Activated CD4-positive, CD25-positive, alpha-beta regulatory T cell treated with anti-CD3 and anti-CD28 coated beads, Interleukin-2, amount 50 U/mL, for 16 hours (primary cell): ENCODE data around the gene ST3GAL5.
"Not testable (repeated sequence)": the region's sequence is repeated elsewhere in the genome, so short reads cannot be mapped to it uniquely, and the experiment has no call there.

Experiments used
- DNase-seq: peaks from one replicate; pipeline ENCODE4 v3.0.0-alpha.2; 2020; ENCODE audit warnings: low read depth, low spot score

ST3GAL5 gene

DNA sequence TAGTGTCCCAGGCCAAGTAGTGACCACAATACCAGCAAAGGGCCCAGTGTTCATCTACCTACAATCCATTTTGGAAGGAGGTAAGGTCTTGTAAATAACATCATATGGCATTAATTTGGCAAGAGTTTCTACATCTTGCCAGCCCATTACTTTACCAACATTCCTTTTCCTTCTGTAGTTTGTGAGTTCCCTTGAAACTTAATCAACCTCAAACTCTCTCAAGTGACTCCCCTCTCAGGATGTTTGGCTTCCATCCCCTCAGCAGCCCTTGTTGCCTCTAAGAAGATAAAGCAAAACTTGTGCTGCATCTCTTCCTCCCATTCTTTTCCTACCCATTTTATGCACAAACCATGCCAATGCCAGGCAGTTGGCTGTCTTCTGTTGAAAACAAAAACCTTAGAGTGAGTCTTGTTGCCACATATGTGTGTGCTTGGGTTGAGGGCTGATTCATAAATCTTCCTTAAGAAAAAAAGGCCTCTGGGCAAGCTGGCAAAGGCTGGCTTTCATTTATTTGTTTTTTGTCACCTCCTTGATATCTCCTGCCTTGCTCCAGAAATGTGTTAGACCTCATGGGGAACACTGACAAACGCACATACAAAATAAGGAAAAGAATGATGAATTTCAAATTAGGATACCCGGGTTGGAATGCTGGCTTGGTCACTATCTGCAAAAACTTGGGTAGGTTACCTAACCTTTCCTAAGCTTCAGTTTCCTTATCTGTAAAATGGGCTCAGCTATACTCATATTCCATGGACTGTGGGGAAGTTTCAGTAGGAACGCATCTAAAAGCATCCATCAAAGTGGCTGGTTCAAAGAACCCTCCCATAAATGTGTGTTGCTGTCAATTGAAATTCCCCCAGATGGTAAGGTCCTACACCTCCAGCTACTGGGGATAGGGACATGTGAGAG, 29.4 kb upstream of the ST3GAL5 start:
- no peak for DNase-seq

- no peak for DNase-seq
Observed at GRCh38 chr2:85915606-85916303, 27.0 kb upstream of the ST3GAL5 start.

DNA sequence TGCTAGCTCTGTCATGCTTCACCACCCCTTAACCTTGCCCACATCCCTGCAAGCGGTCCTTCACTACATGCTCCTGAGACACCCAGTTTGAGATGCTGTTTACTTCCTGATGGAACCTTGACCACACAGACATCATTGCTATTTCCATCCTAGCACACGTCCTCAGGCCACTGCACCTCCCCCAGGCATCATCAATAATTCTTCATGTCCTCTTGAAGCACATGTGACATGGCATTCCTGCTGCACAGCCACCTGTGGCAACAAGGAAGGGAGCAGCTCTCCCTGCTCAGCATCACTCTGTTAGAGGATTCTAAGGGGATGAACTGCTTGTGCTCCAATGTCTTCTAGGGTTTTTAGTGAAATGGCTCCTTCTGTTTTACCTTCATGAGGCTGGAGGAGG, 26.1 kb upstream of the ST3GAL5 start:
- no peak for DNase-seq

DNA sequence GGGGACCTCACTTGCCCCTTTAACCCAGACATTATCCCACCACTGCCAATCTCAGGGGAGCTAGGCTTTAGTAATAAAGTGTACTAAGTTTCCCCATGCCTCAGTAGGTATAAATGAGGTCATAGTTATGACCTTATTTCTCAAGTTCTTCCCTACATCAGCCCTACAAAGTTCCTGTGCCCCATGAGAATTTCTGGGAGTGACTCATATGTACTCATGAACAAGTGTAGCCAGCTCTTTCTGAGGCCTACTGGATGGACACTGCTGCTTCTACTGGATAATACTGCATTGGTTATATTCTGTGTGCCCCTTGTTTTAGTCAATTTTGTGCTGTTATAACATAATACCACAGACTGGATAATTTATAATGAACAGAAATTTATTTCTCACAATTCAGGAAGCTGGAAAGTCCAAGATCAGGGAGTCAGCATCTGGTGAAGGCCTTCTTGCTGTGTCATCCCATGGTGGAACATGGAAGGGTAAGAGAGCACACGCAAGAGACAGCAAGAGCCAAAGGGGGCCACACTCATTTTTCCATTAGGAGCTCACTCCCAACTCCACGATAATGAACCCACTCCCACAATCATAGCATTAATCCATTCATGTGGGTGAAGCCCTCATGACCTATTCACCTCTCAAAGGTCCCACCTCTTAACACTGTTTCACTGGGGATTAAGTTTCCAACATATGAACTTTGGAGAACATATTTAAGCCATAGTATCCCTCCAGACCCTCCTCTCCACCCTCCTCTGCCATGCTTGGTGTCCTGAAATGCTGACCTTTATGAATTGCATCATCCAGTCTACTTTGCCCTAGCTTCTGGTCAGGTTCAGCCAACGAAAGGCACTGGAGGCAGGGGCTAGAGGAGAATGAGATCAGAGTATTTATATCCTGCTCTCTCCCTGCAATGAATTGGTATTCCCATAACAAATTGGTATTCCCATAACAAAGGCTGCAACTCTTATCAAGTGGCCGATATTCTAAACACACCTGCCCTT, 25.4 kb upstream of the ST3GAL5 start:
- no peak for DNase-seq

- DNase-seq: no peak
Observed at GRCh38 chr2:85911814-85912692, 23.3 kb upstream of the ST3GAL5 start.

GRCh38 chr2:85911097-85911496, 22.3 kb upstream of the ST3GAL5 start:
- DNase-seq: no peak

- no peak for DNase-seq
Observed at GRCh38 chr2:85909005-85909404, 20.2 kb upstream of the ST3GAL5 start.

- no peak for DNase-seq
Observed at GRCh38 chr2:85908506-85908905, 19.7 kb upstream of the ST3GAL5 start.

DNA sequence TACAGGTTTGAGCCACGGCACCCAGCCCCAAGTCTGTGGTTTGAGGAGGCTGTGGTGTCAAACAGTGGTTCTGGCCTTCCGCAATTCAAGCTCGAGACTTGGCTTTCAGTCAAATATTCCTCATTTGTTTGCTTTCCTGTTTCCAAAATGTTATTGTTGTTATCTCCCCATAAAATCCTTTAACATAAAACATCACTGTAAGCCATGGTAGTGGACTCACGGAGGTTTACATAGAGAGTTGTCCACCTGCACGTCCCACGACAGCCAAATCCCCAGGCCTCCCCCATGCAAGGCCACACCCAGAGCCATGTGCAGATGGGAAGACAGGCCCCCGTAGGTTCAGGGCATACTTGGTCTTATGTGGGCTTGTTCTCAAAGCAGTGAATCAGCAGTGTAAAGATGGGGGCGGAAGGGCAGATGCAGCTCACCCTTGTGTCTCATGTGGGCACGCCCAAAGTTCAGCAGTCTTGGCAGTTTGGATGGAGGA, 18.9 kb upstream of the ST3GAL5 start:
- no peak for DNase-seq

GRCh38 chr2:85906748-85907147, 18.0 kb upstream of the ST3GAL5 start:
- DNase-seq: no peak

- no peak for DNase-seq
Observed at GRCh38 chr2:85905891-85906290, 17.1 kb upstream of the ST3GAL5 start.

DNA sequence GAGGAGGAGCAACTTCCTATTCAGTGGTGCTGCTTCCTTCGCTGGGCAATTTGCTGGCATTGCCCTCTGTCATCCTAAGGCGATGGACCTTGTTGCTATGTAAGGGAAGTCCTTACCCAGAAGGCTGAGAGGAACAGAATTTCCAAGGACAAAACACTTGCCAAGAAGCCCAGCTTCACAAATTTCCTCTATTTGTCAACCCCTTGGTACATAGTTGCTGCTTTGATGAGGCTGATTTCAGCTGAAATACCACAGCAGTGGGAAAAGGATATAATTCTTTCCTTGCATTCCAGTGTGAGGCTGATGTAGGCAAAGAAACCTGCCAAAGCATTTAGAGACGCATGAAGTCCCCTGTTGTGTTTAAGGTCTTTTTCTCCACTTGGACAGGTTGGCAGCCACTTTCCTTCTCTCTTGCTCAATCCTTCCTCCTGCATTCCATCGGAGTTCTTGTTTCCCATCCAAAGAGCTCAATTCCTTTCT, 16.4 kb upstream of the ST3GAL5 start:
- DNase-seq: no peak

DNA sequence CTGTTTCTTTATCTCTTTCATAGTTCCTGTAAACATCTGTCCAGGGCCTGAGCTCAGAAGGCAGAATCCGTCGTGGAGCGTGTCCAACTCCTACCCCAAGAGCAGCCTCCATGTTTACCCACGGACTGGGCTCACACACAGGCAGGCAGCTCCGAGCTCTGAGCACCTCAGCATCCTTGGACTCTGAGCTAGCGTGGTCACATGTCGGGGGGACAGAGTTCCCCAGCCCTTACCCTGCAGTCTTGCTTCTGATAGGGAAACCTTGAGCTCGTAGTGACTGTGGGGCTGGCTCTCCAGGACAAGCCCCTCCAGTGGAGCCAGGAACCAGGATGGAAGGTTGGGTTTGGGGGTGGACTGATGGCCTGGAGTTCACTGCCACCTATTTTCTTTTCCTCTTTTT, 15.1 kb upstream of the ST3GAL5 start:
- no peak for DNase-seq

- no peak for DNase-seq
Observed at GRCh38 chr2:85902496-85902895, 13.7 kb upstream of the ST3GAL5 start.

DNA sequence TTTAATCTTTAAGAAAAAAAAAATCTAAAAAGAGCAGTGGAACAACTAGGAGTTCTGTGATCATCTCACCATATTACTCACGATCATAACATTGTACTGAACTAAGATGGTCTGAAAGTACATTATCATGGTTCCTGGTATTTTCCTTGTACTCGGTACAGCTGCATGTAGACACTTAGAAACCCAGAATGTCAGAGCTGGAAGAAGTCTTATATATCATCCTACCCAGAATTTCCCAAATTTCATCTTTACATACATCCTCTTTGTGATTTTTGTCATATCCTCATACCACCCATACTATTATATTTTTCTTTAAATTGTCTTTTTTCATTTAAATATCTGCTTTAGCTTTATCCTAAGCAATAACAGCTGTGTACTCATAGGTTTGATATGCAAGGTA, 12.4 kb upstream of the ST3GAL5 start:
- DNase-seq: no peak

- DNase-seq: no peak
Observed at GRCh38 chr2:85900366-85900765, 11.6 kb upstream of the ST3GAL5 start.

DNA sequence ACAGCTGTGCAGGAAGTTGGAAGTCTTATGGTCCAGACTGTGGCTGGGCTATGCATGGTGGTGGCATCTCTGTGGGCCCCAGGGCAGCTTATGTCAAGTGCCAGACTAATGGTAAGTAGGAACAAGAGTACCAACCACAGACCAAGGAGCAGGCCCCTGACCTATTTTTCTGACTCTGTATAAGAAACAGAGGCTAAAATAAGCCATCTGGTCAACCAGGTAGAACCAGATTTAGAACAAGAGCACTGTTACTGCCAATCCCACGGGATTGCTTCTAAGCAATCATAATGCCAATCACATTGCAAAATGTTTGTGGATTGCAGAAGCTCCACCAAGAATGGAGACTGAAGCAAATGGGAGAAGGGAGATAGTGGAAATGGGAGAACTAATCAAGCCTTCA, 11.1 kb upstream of the ST3GAL5 start:
- DNase-seq: no peak

DNA sequence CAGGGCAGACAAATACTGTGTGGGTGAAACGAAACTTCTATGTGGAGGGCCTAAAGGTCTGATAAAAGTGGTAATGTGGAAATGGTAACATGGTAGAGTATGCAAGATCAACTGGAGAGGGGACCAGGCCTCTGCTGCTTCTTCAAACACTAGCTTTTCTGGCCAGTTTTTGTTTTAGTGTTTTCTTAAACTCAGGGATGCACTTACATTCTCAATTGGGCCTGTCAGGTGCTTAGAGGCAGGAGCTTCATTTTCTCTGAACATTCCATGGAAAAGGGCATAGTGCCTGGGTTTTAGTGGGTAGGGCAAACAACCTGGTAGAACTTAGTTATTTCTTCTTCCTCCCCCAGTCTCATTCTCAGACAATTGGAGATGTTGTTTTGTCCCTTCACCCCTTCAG, 10.5 kb upstream of the ST3GAL5 start:
- no peak for DNase-seq

DNA sequence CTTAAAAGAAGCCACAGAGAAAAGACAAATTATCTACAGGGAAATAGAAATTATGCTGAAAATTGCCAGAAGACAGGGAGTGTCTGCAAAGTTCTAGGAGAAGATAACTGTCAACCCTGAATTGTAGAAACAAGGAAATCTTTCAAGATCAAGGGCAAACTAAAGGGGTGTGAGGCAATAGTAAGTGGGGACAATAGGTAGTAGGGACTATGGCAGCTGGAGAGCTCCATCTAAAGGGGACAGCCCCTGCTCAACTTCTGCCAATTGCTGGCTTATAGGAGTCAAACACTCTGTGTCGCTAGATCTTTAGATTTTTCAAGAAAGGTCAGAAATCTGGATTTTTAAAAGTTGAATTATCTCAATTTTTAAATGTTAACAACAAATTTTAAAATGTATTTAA, 10.1 kb upstream of the ST3GAL5 start:
- DNase-seq: no peak

DNA sequence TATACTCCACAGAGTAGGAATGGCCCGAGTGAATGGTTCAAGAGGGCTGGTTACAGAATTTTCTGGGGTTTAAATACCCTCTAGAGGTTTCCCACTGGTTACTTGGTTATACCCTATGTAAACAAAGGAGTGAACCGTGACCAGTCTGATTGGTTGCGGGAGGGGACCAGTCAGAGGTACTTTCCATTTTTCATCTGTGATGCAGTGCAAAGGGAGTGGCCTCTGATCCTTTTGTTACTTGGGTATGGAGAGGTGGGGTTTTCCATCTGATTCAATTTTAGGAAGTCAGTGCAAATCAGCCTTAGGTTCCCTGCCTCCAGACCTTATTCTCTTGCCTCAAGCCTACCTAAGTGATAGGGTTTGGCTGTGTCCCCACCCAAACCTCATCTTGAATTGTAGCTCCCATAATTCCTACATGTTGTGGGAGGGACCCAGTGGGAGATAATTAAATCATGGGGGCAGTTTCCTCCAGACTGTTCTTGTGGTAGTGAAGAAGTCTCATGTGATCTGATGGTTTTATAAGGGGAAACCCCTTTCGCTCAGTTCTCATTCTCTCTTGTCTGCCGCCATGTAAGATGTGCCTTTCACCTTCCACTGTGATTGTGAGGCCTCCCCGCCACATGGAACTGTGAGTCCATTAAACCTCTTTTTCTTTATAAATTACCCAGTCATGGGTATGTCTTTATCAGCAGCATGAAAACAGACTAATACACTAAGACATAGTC, 5.9 kb upstream of the ST3GAL5 start:
- DNase-seq: not testable (repeated sequence)
